GM19193 (cell line): Measurements from ENCODE around the gene UBASH3B.

Experiments used
- POLR2A ChIP-seq: IDR thresholded peaks from 4 replicates; pipeline ENCODE4 v1.6.1; 2011; ENCODE audit not compliant: insufficient read depth, insufficient read length; ENCODE audit errors: extremely low read depth

Gene UBASH3B, protein sequence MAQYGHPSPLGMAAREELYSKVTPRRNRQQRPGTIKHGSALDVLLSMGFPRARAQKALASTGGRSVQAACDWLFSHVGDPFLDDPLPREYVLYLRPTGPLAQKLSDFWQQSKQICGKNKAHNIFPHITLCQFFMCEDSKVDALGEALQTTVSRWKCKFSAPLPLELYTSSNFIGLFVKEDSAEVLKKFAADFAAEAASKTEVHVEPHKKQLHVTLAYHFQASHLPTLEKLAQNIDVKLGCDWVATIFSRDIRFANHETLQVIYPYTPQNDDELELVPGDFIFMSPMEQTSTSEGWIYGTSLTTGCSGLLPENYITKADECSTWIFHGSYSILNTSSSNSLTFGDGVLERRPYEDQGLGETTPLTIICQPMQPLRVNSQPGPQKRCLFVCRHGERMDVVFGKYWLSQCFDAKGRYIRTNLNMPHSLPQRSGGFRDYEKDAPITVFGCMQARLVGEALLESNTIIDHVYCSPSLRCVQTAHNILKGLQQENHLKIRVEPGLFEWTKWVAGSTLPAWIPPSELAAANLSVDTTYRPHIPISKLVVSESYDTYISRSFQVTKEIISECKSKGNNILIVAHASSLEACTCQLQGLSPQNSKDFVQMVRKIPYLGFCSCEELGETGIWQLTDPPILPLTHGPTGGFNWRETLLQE

GRCh38 chr11:122655527-122656072 is at the start of gene UBASH3B:
UBASH3B (plus strand) TSS chr11:122655722; CDS start chr11:122656050, 328 bp downstream.
- peak; percentile 24 for TF ChIP-seq POLR2A

GRCh38 chr11:122612123-122612824 is 43.2 kb upstream of the UBASH3B start:
- no peak for TF ChIP-seq POLR2A

DNA sequence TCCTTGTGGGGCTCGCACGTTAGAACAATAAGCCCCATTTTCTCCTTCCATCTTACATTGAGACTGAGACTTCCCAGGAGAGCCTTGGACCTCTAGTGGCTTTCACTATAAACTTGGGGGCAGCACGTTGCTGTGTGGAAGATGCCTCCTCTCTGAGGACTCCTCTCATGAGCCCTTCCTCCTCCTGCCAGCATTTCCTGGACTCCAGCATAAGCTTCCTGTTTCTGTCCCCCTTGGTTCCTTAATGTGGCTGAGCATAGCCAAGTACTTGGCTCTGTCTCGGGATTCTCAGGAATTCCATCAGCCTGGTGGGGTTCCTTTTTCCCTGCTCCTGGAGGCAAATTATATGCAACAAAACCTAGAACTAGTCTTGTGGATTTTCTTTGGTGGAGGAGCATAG is 38.8 kb upstream of the UBASH3B start:
- TF ChIP-seq POLR2A, result no peak

- TF ChIP-seq POLR2A, result no peak
Measured at GRCh38 chr11:122617297-122617696, 38.2 kb upstream of the UBASH3B start.

GRCh38 chr11:122617926-122618325 is 37.6 kb upstream of the UBASH3B start:
- no peak for TF ChIP-seq POLR2A

DNA sequence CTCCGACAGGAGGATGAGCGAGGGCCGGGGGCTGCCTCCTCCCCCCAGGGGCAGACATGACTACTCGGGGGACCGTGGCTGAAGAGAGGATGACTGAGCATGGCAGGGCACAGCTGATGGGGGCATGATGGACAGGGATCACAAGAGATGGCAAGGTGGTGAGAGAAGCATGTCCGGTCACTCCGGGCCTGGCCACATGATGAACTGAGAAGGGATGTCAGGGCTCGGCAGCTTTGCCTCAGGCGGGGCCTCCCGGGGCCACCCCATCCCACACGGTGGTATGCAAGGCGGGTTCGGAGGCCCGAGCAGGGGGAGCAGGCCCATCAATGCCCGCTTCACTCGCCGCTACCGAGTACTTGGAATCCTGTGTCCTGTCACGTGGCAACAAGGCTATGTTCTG is 36.6 kb upstream of the UBASH3B start:
- no peak for TF ChIP-seq POLR2A

DNA sequence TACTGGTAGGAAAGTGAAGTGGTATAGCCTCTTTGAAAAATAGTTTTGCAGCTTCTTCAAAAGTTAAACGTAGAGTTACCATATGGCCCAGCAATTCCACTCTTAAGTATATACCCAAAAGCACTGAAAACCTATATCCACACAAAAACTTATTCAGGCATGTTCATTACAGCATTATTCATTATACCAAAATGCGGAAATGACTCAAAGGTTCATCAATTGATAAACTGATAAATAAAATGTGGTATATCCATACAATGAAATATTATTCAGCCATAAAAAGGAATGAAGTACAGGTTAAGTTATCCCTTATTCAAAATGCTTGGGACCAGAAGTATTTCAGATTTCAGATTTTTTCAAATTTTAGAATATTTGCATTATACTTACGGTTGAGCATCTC is 35.8 kb upstream of the UBASH3B start:
- TF ChIP-seq POLR2A, result no peak

DNA sequence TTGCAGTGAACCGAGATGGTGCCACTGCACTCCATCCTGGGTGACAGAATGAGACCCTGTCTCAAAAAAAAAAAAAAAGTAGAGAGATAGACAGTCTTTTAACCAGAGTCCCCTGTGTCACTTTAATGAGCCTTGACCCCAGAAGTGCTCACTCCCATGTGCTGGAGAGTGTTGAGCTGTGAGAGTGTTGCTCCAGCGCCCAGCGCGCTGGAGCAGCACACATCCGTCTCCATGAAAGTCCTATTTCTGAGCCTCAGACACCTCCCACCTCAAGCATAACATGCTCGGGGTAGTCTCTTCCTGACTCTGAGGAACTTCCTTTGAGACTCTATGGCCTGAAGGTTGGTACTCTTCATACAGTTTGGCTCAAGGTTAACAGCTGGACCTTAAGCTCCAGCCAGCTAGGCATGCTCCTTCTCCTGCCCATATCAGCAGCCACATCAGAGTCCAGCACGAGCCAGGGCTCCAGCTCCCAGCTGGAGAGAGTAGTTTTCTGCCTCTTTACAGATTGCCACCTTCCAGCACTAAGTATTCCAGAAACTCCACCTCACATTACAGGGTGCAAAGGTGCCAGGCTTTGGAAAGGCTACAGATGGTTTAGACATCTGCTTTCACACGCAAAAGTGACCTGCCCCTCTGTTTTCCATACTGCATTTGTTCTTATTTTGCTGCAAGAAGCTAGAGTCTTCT is 29.4 kb upstream of the UBASH3B start:
- no peak for TF ChIP-seq POLR2A

GRCh38 chr11:122627745-122628144 is 27.8 kb upstream of the UBASH3B start:
- no peak for TF ChIP-seq POLR2A

DNA sequence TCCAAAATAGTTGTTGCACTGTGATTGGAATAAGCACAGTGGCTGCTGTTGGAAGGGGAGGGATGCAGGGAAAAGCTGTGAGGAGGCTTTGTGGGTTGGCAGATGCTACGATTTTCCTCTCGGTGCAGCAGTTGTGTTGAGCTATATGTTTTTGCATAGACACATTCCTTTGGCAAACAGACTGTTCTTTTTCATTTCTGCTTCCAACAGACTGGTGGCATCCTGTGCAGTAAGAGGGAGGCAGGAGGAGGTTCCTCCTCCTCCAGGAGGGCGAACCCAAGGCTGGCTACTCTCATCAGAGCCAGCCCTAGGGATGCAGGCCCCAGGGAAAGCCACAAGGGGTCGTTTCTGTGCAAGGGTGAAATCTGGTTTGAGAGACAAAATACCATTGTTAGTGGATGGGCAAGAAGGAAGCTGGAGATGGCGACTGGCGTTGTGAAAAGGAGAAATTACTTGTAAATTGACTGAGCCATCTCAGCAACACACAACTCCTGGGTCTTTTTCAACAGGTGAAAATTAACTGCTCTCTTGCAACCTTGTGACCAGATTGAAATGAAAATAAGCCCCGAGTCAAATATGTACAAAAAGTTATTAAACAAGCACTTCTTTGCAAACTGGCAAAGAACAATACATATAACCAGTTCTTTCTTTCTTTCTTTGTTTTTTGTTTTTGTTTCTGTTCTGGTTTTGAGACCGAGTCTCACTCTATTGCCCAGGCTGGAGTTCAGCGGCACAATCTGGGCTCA is 26.5 kb upstream of the UBASH3B start:
- TF ChIP-seq POLR2A, result no peak

GRCh38 chr11:122632181-122632824 is 23.2 kb upstream of the UBASH3B start:
- no peak for TF ChIP-seq POLR2A

DNA sequence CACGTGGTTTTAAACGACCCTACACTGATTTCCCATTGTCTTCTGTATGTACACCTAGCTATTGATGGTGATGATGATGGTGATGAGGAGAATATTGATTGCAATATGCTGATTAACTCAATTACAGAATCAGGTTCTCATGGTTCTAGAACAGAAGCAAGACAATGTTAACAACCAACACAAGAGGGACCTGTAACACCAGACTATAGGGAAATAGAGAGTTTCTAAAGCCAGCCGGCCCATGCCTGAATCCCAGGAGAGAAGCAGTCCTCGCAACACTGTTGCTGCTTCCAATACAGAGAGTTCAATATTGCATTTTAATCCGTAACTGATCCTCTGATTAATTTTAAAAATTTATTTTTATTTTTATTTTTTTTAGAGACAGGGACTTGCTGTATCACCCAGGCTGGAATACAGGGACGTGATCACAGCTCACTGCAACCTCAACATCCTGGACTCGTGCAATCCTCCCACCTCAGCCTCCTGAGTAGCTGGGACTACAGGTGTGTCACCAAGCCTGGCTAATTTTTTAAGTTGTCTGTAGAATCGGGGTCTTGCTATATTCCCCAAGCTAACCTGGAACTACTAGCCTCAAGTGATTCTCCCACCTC is 22.2 kb upstream of the UBASH3B start:
- TF ChIP-seq POLR2A, result no peak

DNA sequence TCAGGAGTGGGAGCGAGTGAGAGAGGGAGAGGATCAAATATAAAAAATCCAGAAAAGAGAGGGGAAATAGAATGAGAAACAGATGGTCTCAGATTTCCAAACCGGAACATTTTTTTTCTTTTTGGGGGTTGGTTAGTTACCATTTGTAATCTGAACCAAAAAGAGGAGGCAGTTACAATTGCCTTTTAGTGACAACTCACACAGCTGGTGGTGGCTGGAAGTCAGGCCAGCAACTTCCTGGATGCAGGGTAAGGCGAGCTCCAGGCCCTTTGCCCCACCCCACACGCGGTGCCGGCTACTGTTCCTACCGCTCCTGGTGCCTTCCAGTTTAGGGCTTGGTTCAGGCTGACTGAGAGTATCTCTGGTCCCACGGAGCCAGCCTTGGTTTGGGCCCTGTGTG is 21.0 kb upstream of the UBASH3B start:
- TF ChIP-seq POLR2A, result no peak
